ENCODE data around the gene MAP6. TPM values are rescaled to one million over a fixed set of nuclear protein-coding genes. Genes with fewer than 3 reads are reported as not detected.

MAP6 gene
- total and polyA plus RNA-seq, 3 experiments from 2014 or later, result 0.07 to 0.16 TPM; not detected in 1

- no peak for DNase-seq
- Histone ChIP-seq H3K4me1 (ENCODE audit: insufficient read depth, low read length) (no peaks in the 10 kb centered on the region), H3K27me3 (ENCODE audit: insufficient read depth, low read length, poor library complexity, severe bottlenecking) (no peaks in the 10 kb centered on the region), H3K4me3 (ENCODE audit: low read length) (no peak overlapping the region), H3K36me3 (ENCODE audit: insufficient read depth, low read length) (no peaks in the 10 kb centered on the region), H3K27ac (ENCODE audit: low read depth, low read length) (no peak overlapping the region), H3K9me3 (ENCODE audit: low read length) (no peaks in the 10 kb centered on the region)
- POLR2A ChIA-PET, result no interaction called here
- peaks cover 22 to 61% of the 10 kb centered on the region in 2 donors for H3K27me3 Mint-ChIP-seq
- H3K4me3 Mint-ChIP-seq, result no peak overlapping the region
- no peaks in the 10 kb centered on the region for H3K4me1 Mint-ChIP-seq
- CTCF ChIA-PET, result no interaction called here
- no peaks in the 10 kb centered on the region for H3K36me3 Mint-ChIP-seq
- H3K27ac Mint-ChIP-seq, result no peak overlapping the region
- no peaks in the 10 kb centered on the region for H3K9me3 Mint-ChIP-seq
Measured at GRCh38 chr11:75632962-75633361, 35.9 kb downstream of the MAP6 start.

- no peak overlapping the region for H3K4me3 Mint-ChIP-seq
- Histone ChIP-seq H3K27me3 (ENCODE audit: insufficient read depth, low read length, poor library complexity, severe bottlenecking) (no peaks in the 10 kb centered on the region), H3K27ac (ENCODE audit: low read depth, low read length) (no peak overlapping the region), H3K9me3 (ENCODE audit: low read length) (no peaks in the 10 kb centered on the region), H3K36me3 (ENCODE audit: insufficient read depth, low read length) (no peaks in the 10 kb centered on the region), H3K4me1 (ENCODE audit: insufficient read depth, low read length) (no peaks in the 10 kb centered on the region), H3K4me3 (ENCODE audit: low read length) (no peak overlapping the region)
- ChIA-PET CTCF (no interaction called here), POLR2A (no interaction called here)
- no peak for DNase-seq
- H3K9me3 Mint-ChIP-seq, result no peaks in the 10 kb centered on the region
- H3K4me1 Mint-ChIP-seq, result no peaks in the 10 kb centered on the region
- no peak overlapping the region for H3K27ac Mint-ChIP-seq
- peaks cover 25 to 63% of the 10 kb centered on the region in 2 donors for H3K27me3 Mint-ChIP-seq
- no peaks in the 10 kb centered on the region for H3K36me3 Mint-ChIP-seq
Measured at GRCh38 chr11:75632450-75632849, 36.4 kb downstream of the MAP6 start.

GRCh38 chr11:75631086-75631730 is 37.6 kb downstream of the MAP6 start:
- H3K27me3 Mint-ChIP-seq, result peaks cover 21 to 51% of the 10 kb centered on the region in 2 donors
- no peaks in the 10 kb centered on the region for H3K9me3 Mint-ChIP-seq
- DNase-seq, result no peak
- H3K4me3 Mint-ChIP-seq, result no peak overlapping the region
- Histone ChIP-seq H3K36me3 (ENCODE audit: insufficient read depth, low read length) (no peaks in the 10 kb centered on the region), H3K9me3 (ENCODE audit: low read length) (no peaks in the 10 kb centered on the region), H3K4me3 (ENCODE audit: low read length) (no peak overlapping the region), H3K27ac (ENCODE audit: low read depth, low read length) (no peak overlapping the region), H3K4me1 (ENCODE audit: insufficient read depth, low read length) (no peaks in the 10 kb centered on the region), H3K27me3 (ENCODE audit: insufficient read depth, low read length, poor library complexity, severe bottlenecking) (no peaks in the 10 kb centered on the region)
- H3K4me1 Mint-ChIP-seq, result no peaks in the 10 kb centered on the region
- ChIA-PET POLR2A (no interaction called here), CTCF (no interaction called here)
- H3K36me3 Mint-ChIP-seq, result no peaks in the 10 kb centered on the region
- H3K27ac Mint-ChIP-seq, result no peak overlapping the region

- Mint-ChIP-seq H3K9me3 (no peaks in the 10 kb centered on the region), H3K27me3 (peaks cover 9 to 37% of the 10 kb centered on the region in 2 donors), H3K4me1 (no peaks in the 10 kb centered on the region), H3K36me3 (no peaks in the 10 kb centered on the region), H3K4me3 (no peak overlapping the region), H3K27ac (peak overlapping the region in 1 of 8 donors; percentile 36)
- H3K27me3 ChIP-seq (ENCODE audit: insufficient read depth, low read length, poor library complexity, severe bottlenecking), result no peaks in the 10 kb centered on the region
- H3K4me3 ChIP-seq (ENCODE audit: low read length), result no peak overlapping the region
- ChIA-PET CTCF (no interaction called here), POLR2A (no interaction called here)
- H3K9me3 ChIP-seq (ENCODE audit: low read length), result no peaks in the 10 kb centered on the region
- H3K27ac ChIP-seq (ENCODE audit: low read depth, low read length), result no peak overlapping the region
- H3K36me3 ChIP-seq (ENCODE audit: insufficient read depth, low read length), result no peaks in the 10 kb centered on the region
- DNase-seq, result no peak
- no peaks in the 10 kb centered on the region for H3K4me1 ChIP-seq (ENCODE audit: insufficient read depth, low read length)
Measured at GRCh38 chr11:75627906-75628668, 40.8 kb downstream of the MAP6 start.

GRCh38 chr11:75626889-75627529 is 41.8 kb downstream of the MAP6 start:
- no peak for DNase-seq
- Mint-ChIP-seq H3K27ac (no peak overlapping the region), H3K36me3 (no peaks in the 10 kb centered on the region), H3K4me1 (no peaks in the 10 kb centered on the region), H3K27me3 (peaks cover 9 to 30% of the 10 kb centered on the region in 2 donors), H3K4me3 (no peak overlapping the region), H3K9me3 (no peaks in the 10 kb centered on the region)
- Histone ChIP-seq H3K4me1 (ENCODE audit: insufficient read depth, low read length) (no peaks in the 10 kb centered on the region), H3K4me3 (ENCODE audit: low read length) (no peak overlapping the region), H3K9me3 (ENCODE audit: low read length) (no peaks in the 10 kb centered on the region), H3K36me3 (ENCODE audit: insufficient read depth, low read length) (no peaks in the 10 kb centered on the region), H3K27ac (ENCODE audit: low read depth, low read length) (no peak overlapping the region), H3K27me3 (ENCODE audit: insufficient read depth, low read length, poor library complexity, severe bottlenecking) (no peaks in the 10 kb centered on the region)
- ChIA-PET CTCF (no interaction called here), POLR2A (no interaction called here)

- POLR2A ChIA-PET, result no interaction called here
- Mint-ChIP-seq H3K36me3 (no peaks in the 10 kb centered on the region), H3K27me3 (peaks cover 9 to 22% of the 10 kb centered on the region in 2 donors), H3K4me3 (peak overlapping the region in 1 of 7 donors; percentile 7), H3K27ac (peak overlapping the region in 1 of 8 donors; percentile 63), H3K9me3 (no peaks in the 10 kb centered on the region), H3K4me1 (no peaks in the 10 kb centered on the region)
- no peaks in the 10 kb centered on the region for H3K4me1 ChIP-seq (ENCODE audit: insufficient read depth, low read length)
- H3K27ac ChIP-seq (ENCODE audit: low read depth, low read length), result no peak overlapping the region
- DNase-seq, result no peak
- H3K36me3 ChIP-seq (ENCODE audit: insufficient read depth, low read length), result no peaks in the 10 kb centered on the region
- no peaks in the 10 kb centered on the region for H3K27me3 ChIP-seq (ENCODE audit: insufficient read depth, low read length, poor library complexity, severe bottlenecking)
- no peaks in the 10 kb centered on the region for H3K9me3 ChIP-seq (ENCODE audit: low read length)
- no peak overlapping the region for H3K4me3 ChIP-seq (ENCODE audit: low read length)
- CTCF ChIA-PET, result no interaction called here
Measured at GRCh38 chr11:75625991-75626888, 42.6 kb downstream of the MAP6 start.

GRCh38 chr11:75625021-75625420 is 43.8 kb downstream of the MAP6 start:
- Mint-ChIP-seq H3K27ac (peak overlapping the region in 1 of 8 donors; percentile 58), H3K27me3 (peaks cover 6 to 14% of the 10 kb centered on the region in 2 donors), H3K36me3 (no peaks in the 10 kb centered on the region), H3K4me3 (no peak overlapping the region), H3K9me3 (no peaks in the 10 kb centered on the region), H3K4me1 (no peaks in the 10 kb centered on the region)
- H3K27me3 ChIP-seq (ENCODE audit: insufficient read depth, low read length, poor library complexity, severe bottlenecking), result no peaks in the 10 kb centered on the region
- H3K9me3 ChIP-seq (ENCODE audit: low read length), result no peaks in the 10 kb centered on the region
- H3K4me1 ChIP-seq (ENCODE audit: insufficient read depth, low read length), result no peaks in the 10 kb centered on the region
- ChIA-PET CTCF (no interaction called here), POLR2A (no interaction called here)
- H3K4me3 ChIP-seq (ENCODE audit: low read length), result no peak overlapping the region
- no peaks in the 10 kb centered on the region for H3K36me3 ChIP-seq (ENCODE audit: insufficient read depth, low read length)
- no peak for DNase-seq
- H3K27ac ChIP-seq (ENCODE audit: low read depth, low read length), result no peak overlapping the region
